Measurements from ENCODE around the gene UGT1A10.
"Not testable (repeated sequence)": the region's sequence is repeated elsewhere in the genome, so short reads cannot be mapped to it uniquely, and the experiment has no call there.

UGT1A10 gene

GRCh38 chr2:233692648-233693047, 56.4 kb downstream of the UGT1A10 start, which contains the start of gene UGT1A6:
Gene UGT1A6 (plus strand): TSS chr2:233692890. CDS start chr2:233693005, 115 bp downstream.
- no peak for DNase-seq (ENCODE audit: low spot score)

GRCh38 chr2:233693963-233694362, 57.7 kb downstream of the UGT1A10 start:
- no peak for DNase-seq (ENCODE audit: low spot score)

- no peak for DNase-seq (ENCODE audit: low spot score)
Observed at GRCh38 chr2:233698740-233699139, 62.5 kb downstream of the UGT1A10 start.

- DNase-seq (ENCODE audit: low spot score) = no peak
Observed at GRCh38 chr2:233699424-233700027, 63.3 kb downstream of the UGT1A10 start.

- no peak for DNase-seq (ENCODE audit: low spot score)
Observed at GRCh38 chr2:233700028-233700635, 63.9 kb downstream of the UGT1A10 start.

GRCh38 chr2:233700842-233701241, 64.6 kb downstream of the UGT1A10 start:
- not testable (repeated sequence) for DNase-seq (ENCODE audit: low spot score)

GRCh38 chr2:233702238-233702637, 66.0 kb downstream of the UGT1A10 start:
- no peak for DNase-seq (ENCODE audit: low spot score)

GRCh38 chr2:233705911-233706506, 69.8 kb downstream of the UGT1A10 start:
- DNase-seq (ENCODE audit: low spot score) = no peak

- no peak for DNase-seq (ENCODE audit: low spot score)
Observed at GRCh38 chr2:233706720-233707119, 70.5 kb downstream of the UGT1A10 start.

- no peak for DNase-seq (ENCODE audit: low spot score)
Observed at GRCh38 chr2:233707940-233708644, 71.8 kb downstream of the UGT1A10 start.

- DNase-seq (ENCODE audit: low spot score) = no peak
Observed at GRCh38 chr2:233708942-233709341, 72.7 kb downstream of the UGT1A10 start.

GRCh38 chr2:233711312-233712008, 75.2 kb downstream of the UGT1A10 start:
- DNase-seq (ENCODE audit: low spot score) = peak; percentile 54

- no peak for DNase-seq (ENCODE audit: low spot score)
Observed at GRCh38 chr2:233712611-233713261, 76.5 kb downstream of the UGT1A10 start, which contains the start of gene UGT1A5. Gene UGT1A5 (plus strand): TSS chr2:233712907. CDS start chr2:233712992, 85 bp downstream.

- no peak for DNase-seq (ENCODE audit: low spot score)
Observed at GRCh38 chr2:233713262-233713615, 77.0 kb downstream of the UGT1A10 start.

GRCh38 chr2:233714121-233714520, 77.9 kb downstream of the UGT1A10 start:
- DNase-seq (ENCODE audit: low spot score) = no peak

GRCh38 chr2:233718552-233718951, 82.3 kb downstream of the UGT1A10 start, which contains the start of gene UGT1A4:
Gene UGT1A4 (plus strand): TSS chr2:233718736. CDS start chr2:233718821, 85 bp downstream.
- no peak for DNase-seq (ENCODE audit: low spot score)

- no peak for DNase-seq (ENCODE audit: low spot score)
Observed at GRCh38 chr2:233728723-233729301, 92.6 kb downstream of the UGT1A10 start, which contains the start of gene UGT1A3. Gene UGT1A3 (plus strand): TSS chr2:233729042. CDS start chr2:233729127, 85 bp downstream.

GRCh38 chr2:233736868-233737653, 100.8 kb downstream of the UGT1A10 start:
- not testable (repeated sequence) for DNase-seq (ENCODE audit: low spot score)

GRCh38 chr2:233740870-233741269, 104.6 kb downstream of the UGT1A10 start:
- no peak for DNase-seq (ENCODE audit: low spot score)

Data from CD4-positive, alpha-beta T cell treated with Interleukin-15 for 4 hours (primary cell).